Measurements from ENCODE around the gene SAMD4B. TPM values are rescaled to one million over a fixed set of nuclear protein-coding genes. Genes with fewer than 3 reads are reported as not detected.

The SAMD4B gene
- total and polyA plus RNA-seq, 10 of the 15 experiments (the other 5 are each of a cell fraction or from before 2014, with no cell fraction given), result 2.4 to 43.3 (median 23.9) TPM

DNA sequence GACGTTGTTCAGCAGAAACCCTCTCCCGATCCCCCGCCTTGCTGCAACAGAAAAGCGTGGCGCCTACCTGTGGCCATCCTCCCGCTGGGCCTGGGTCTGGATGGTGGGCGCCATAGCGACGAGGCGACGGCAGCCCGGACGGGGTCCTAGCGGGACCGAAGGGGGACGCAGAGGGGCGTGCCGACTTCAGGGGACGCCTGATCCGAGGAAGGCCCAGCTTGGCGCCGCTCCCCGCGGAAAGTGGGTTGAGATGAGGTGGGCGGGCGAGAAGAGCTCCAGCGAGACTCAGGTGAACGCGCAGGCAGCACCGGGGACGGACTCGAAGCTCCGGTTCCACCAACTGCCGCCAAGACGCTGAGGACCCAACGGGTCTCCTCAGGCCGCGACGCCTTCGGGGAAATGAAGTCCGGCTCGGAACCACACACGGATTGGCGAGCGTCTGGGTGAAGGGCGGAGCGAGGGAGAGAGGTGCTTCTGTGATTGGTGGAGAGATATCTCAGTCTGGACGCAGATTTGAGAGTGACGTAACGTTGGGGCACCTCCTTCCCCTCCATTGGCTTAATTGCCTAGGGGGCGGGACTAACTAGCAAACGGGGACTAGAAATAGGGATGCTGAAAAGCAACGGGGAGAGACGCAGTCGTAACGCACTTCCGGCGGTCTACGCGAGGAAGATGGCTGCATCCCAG, 48.7 kb downstream of the SAMD4B start, which contains the start of the genes MED29 and PAF1 (continued):
- no peak for TF ChIP-seq YBX1 (IDR thresholded peaks at IDR 0.05)
- TF ChIP-seq, protein P1, sequence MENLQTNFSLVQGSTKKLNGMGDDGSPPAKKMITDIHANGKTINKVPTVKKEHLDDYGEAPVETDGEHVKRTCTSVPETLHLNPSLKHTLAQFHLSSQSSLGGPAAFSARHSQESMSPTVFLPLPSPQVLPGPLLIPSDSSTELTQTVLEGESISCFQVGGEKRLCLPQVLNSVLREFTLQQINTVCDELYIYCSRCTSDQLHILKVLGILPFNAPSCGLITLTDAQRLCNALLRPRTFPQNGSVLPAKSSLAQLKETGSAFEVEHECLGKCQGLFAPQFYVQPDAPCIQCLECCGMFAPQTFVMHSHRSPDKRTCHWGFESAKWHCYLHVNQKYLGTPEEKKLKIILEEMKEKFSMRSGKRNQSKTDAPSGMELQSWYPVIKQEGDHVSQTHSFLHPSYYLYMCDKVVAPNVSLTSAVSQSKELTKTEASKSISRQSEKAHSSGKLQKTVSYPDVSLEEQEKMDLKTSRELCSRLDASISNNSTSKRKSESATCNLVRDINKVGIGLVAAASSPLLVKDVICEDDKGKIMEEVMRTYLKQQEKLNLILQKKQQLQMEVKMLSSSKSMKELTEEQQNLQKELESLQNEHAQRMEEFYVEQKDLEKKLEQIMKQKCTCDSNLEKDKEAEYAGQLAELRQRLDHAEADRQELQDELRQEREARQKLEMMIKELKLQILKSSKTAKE (IDR thresholded peaks at IDR 0.05; ENCODE audit: low read depth, poor library complexity, severe bottlenecking), result peak; percentile 58
- TF ChIP-seq, protein P2, sequence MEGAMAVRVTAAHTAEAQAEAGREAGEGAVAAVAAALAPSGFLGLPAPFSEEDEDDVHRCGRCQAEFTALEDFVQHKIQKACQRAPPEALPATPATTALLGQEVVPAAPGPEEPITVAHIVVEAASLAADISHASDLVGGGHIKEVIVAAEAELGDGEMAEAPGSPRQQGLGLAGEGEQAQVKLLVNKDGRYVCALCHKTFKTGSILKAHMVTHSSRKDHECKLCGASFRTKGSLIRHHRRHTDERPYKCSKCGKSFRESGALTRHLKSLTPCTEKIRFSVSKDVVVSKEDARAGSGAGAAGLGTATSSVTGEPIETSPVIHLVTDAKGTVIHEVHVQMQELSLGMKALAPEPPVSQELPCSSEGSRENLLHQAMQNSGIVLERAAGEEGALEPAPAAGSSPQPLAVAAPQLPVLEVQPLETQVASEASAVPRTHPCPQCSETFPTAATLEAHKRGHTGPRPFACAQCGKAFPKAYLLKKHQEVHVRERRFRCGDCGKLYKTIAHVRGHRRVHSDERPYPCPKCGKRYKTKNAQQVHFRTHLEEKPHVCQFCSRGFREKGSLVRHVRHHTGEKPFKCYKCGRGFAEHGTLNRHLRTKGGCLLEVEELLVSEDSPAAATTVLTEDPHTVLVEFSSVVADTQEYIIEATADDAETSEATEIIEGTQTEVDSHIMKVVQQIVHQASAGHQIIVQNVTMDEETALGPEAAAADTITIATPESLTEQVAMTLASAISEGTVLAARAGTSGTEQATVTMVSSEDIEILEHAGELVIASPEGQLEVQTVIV (IDR thresholded peaks at IDR 0.05; ENCODE audit: borderline replicate concordance, partially characterized antibody), result peak; percentile 98
- peak; percentile 96 for TF ChIP-seq YY1 (IDR thresholded peaks at IDR 0.05; ENCODE audit: low read depth, low read length)
- TF ChIP-seq, protein P3, sequence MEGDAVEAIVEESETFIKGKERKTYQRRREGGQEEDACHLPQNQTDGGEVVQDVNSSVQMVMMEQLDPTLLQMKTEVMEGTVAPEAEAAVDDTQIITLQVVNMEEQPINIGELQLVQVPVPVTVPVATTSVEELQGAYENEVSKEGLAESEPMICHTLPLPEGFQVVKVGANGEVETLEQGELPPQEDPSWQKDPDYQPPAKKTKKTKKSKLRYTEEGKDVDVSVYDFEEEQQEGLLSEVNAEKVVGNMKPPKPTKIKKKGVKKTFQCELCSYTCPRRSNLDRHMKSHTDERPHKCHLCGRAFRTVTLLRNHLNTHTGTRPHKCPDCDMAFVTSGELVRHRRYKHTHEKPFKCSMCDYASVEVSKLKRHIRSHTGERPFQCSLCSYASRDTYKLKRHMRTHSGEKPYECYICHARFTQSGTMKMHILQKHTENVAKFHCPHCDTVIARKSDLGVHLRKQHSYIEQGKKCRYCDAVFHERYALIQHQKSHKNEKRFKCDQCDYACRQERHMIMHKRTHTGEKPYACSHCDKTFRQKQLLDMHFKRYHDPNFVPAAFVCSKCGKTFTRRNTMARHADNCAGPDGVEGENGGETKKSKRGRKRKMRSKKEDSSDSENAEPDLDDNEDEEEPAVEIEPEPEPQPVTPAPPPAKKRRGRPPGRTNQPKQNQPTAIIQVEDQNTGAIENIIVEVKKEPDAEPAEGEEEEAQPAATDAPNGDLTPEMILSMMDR (IDR thresholded peaks at IDR 0.05 in 2 of 3, conservative IDR thresholded peaks at IDR 0.05 in 1 of 3; ENCODE audit: control insufficient read depth in 2 of 3, extremely low read depth in 1 of 3, insufficient read depth in 1 of 3, low read depth in 3 of 3, low read length in 3 of 3), result 0 out of 6 replicates have a peak, but pooled peaks of 1 of the 3 experiments have one; percentile 10
- 0 out of 2 replicates have a peak, but pooled peaks have one; percentile 18 for TF ChIP-seq ASH2L (IDR thresholded peaks at IDR 0.05; ENCODE audit: borderline replicate concordance, low read depth)
- TF ChIP-seq FOS (IDR thresholded peaks at IDR 0.05; ENCODE audit: borderline replicate concordance, extremely low read depth, insufficient read length), result peak; percentile 75
- TF ChIP-seq, protein P4, sequence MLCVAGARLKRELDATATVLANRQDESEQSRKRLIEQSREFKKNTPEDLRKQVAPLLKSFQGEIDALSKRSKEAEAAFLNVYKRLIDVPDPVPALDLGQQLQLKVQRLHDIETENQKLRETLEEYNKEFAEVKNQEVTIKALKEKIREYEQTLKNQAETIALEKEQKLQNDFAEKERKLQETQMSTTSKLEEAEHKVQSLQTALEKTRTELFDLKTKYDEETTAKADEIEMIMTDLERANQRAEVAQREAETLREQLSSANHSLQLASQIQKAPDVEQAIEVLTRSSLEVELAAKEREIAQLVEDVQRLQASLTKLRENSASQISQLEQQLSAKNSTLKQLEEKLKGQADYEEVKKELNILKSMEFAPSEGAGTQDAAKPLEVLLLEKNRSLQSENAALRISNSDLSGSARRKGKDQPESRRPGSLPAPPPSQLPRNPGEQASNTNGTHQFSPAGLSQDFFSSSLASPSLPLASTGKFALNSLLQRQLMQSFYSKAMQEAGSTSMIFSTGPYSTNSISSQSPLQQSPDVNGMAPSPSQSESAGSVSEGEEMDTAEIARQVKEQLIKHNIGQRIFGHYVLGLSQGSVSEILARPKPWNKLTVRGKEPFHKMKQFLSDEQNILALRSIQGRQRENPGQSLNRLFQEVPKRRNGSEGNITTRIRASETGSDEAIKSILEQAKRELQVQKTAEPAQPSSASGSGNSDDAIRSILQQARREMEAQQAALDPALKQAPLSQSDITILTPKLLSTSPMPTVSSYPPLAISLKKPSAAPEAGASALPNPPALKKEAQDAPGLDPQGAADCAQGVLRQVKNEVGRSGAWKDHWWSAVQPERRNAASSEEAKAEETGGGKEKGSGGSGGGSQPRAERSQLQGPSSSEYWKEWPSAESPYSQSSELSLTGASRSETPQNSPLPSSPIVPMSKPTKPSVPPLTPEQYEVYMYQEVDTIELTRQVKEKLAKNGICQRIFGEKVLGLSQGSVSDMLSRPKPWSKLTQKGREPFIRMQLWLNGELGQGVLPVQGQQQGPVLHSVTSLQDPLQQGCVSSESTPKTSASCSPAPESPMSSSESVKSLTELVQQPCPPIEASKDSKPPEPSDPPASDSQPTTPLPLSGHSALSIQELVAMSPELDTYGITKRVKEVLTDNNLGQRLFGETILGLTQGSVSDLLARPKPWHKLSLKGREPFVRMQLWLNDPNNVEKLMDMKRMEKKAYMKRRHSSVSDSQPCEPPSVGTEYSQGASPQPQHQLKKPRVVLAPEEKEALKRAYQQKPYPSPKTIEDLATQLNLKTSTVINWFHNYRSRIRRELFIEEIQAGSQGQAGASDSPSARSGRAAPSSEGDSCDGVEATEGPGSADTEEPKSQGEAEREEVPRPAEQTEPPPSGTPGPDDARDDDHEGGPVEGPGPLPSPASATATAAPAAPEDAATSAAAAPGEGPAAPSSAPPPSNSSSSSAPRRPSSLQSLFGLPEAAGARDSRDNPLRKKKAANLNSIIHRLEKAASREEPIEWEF (IDR thresholded peaks at IDR 0.05; ENCODE audit: insufficient replicate concordance, low read depth, low read length), result no peak
- TF ChIP-seq, protein P5, sequence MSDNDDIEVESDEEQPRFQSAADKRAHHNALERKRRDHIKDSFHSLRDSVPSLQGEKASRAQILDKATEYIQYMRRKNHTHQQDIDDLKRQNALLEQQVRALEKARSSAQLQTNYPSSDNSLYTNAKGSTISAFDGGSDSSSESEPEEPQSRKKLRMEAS (IDR thresholded peaks at IDR 0.05; ENCODE audit: low read depth, low read length), result peak; percentile 55
- peak; percentile 86 for TF ChIP-seq PML (IDR thresholded peaks at IDR 0.05; ENCODE audit: low read length)
- no peak for TF ChIP-seq KAT2A (conservative IDR thresholded peaks at IDR 0.05; ENCODE audit: control insufficient read depth, low read depth, low read length)
- peak; percentile 61; the same call in 1 of the 2 replicates for TF ChIP-seq NR2F1 (conservative IDR thresholded peaks at IDR 0.05)
